Measurements from ENCODE around the gene HSPA6.
A peak's percentile ranks its signal among the peaks of the same experiment; 100 is the strongest.
"Not testable (repeated sequence)": the region's sequence is repeated elsewhere in the genome, so short reads cannot be mapped to it uniquely, and the experiment has no call there.

Gene HSPA6

GRCh38 chr1:161556143-161556542 is 31.8 kb downstream of the HSPA6 start:
- ATAC-seq; H3K36me3 Mint-ChIP-seq (ENCODE audit: low read depth); H3K9me3 Mint-ChIP-seq; DNase-seq; H3K27ac Mint-ChIP-seq; H3K4me3 Mint-ChIP-seq; H3K27me3 Mint-ChIP-seq: not testable (repeated sequence)
- peaks cover 18% of the 10 kb centered on the region for H3K4me1 Mint-ChIP-seq

- not testable (repeated sequence) for DNase-seq; H3K4me3 Mint-ChIP-seq; H3K27ac Mint-ChIP-seq; H3K27me3 Mint-ChIP-seq; H3K9me3 Mint-ChIP-seq; ATAC-seq; H3K36me3 Mint-ChIP-seq (ENCODE audit: low read depth)
- peaks cover 22% of the 10 kb centered on the region for H3K4me1 Mint-ChIP-seq
Observed at GRCh38 chr1:161556990-161557389, 32.6 kb downstream of the HSPA6 start.

- H3K4me1 Mint-ChIP-seq: peaks cover 25% of the 10 kb centered on the region
- not testable (repeated sequence) for H3K4me3 Mint-ChIP-seq; H3K36me3 Mint-ChIP-seq (ENCODE audit: low read depth); H3K9me3 Mint-ChIP-seq; H3K27ac Mint-ChIP-seq; DNase-seq; ATAC-seq; H3K27me3 Mint-ChIP-seq
Observed at GRCh38 chr1:161557506-161558450, 33.4 kb downstream of the HSPA6 start.

GRCh38 chr1:161560960-161561715 is 36.8 kb downstream of the HSPA6 start:
- H3K36me3 Mint-ChIP-seq (ENCODE audit: low read depth); H3K4me3 Mint-ChIP-seq; H3K9me3 Mint-ChIP-seq; DNase-seq; H3K27me3 Mint-ChIP-seq; H3K27ac Mint-ChIP-seq: not testable (repeated sequence)
- ATAC-seq: peak; percentile 50
- H3K4me1 Mint-ChIP-seq: peaks cover 13% of the 10 kb centered on the region

- H3K27ac Mint-ChIP-seq; H3K27me3 Mint-ChIP-seq; H3K4me3 Mint-ChIP-seq; H3K9me3 Mint-ChIP-seq; H3K36me3 Mint-ChIP-seq (ENCODE audit: low read depth); DNase-seq: not testable (repeated sequence)
- ATAC-seq: peak; percentile 18
- H3K4me1 Mint-ChIP-seq: peaks cover 17% of the 10 kb centered on the region
Observed at GRCh38 chr1:161562441-161562840, 38.1 kb downstream of the HSPA6 start.

GRCh38 chr1:161563522-161563921 is 39.2 kb downstream of the HSPA6 start:
- not testable (repeated sequence) for H3K9me3 Mint-ChIP-seq, H3K4me3 Mint-ChIP-seq, H3K27ac Mint-ChIP-seq

GRCh38 chr1:161566602-161566960 is 42.2 kb downstream of the HSPA6 start:
- not testable (repeated sequence) for DNase-seq; H3K4me3 Mint-ChIP-seq; H3K9me3 Mint-ChIP-seq; H3K27ac Mint-ChIP-seq; H3K36me3 Mint-ChIP-seq (ENCODE audit: low read depth); ATAC-seq
- H3K27me3 Mint-ChIP-seq: peaks cover 12% of the 10 kb centered on the region
- peaks cover 11% of the 10 kb centered on the region for H3K4me1 Mint-ChIP-seq

More at GRCh38 chr1:161563522-161563921, 39.2 kb downstream of the HSPA6 start:
- DNase-seq; H3K36me3 Mint-ChIP-seq (ENCODE audit: low read depth); ATAC-seq; H3K27me3 Mint-ChIP-seq: not testable (repeated sequence)
- peaks cover 17% of the 10 kb centered on the region for H3K4me1 Mint-ChIP-seq

GRCh38 chr1:161571703-161572102 is 47.4 kb downstream of the HSPA6 start:
- not testable (repeated sequence) for H3K4me1 Mint-ChIP-seq; DNase-seq; H3K27me3 Mint-ChIP-seq; H3K27ac Mint-ChIP-seq; H3K4me3 Mint-ChIP-seq; ATAC-seq; H3K36me3 Mint-ChIP-seq (ENCODE audit: low read depth); H3K9me3 Mint-ChIP-seq

Measured in activated naive CD8-positive, alpha-beta T cell treated with anti-CD3 and anti-CD28 coated beads, Interleukin-2, amount 50 U/mL, for 24 hours (primary cell).